Suprapubic skin (tissue), 4 donors: ENCODE data around the gene COX4I1. TPM values are rescaled to one million over a fixed set of nuclear protein-coding genes. Genes with fewer than 3 reads are reported as not detected.

Experiments
- DNase-seq, 2 donors: peaks; one replicate each; pipeline ENCODE4 v3.0.0-alpha.2; 2019; ENCODE audit warnings: low spot score in 2 of 2
- H3K27ac ChIP-seq: fragments of 200-600 bp; sonication (generic); one replicate; pipeline ENCODE4 v1.5.1; 2019
- H3K27me3 ChIP-seq: fragments of 200-600 bp; sonication (generic); one replicate; pipeline ENCODE4 v1.5.1; 2019
- H3K36me3 ChIP-seq: fragments of 200-600 bp; sonication (generic); one replicate; pipeline ENCODE4 v1.5.1; 2019
- H3K4me1 ChIP-seq: fragments of 200-600 bp; sonication (generic); one replicate; pipeline ENCODE4 v1.5.1; 2019
- H3K4me3 ChIP-seq: fragments of 200-600 bp; sonication (generic); one replicate; pipeline ENCODE4 v1.5.1; 2019; ENCODE audit warnings: mild to moderate bottlenecking
- H3K9me3 ChIP-seq: fragments of 200-600 bp; sonication (generic); one replicate; pipeline ENCODE4 v1.5.1; 2019
- EP300 ChIP-seq: sonication (generic); formaldehyde crosslinking; IDR thresholded peaks from one replicate; pipeline ENCODE4 v1.6.1; 2017; ENCODE audit warnings: antibody characterized with exemption
- POLR2A ChIP-seq, 2 donors: fragments of 450-650 bp; IDR thresholded peaks; one replicate each; pipeline ENCODE4 v1.6.1; 2017; ENCODE audit warnings: antibody characterized with exemption in 2 of 2, mild to moderate bottlenecking in 2 of 2, moderate library complexity in 2 of 2
- POLR2AphosphoS5 ChIP-seq, 3 donors: sonication (generic); formaldehyde crosslinking; IDR thresholded peaks; one replicate each; pipeline ENCODE4 v1.6.1; 2017; ENCODE audit warnings: antibody characterized with exemption in 3 of 3
- WGBS: methylation state at CpG from one replicate; pipeline ENCODE4 v1.1.5; 2018; 5-methylcytosine and 5-hydroxymethylcytosine counted together
- total RNA-seq, 4 donors: library from RNA; depleted of rRNA; stranded (reverse); fragments of >200 nt; gene quantifications; one replicate each; pipeline ENCODE4 v1.1.0, GENCODE V29; 2016
- TF ChIP-seq, protein P1 (sequence below), 2 donors: fragments of 200-600 bp in 1 of 2; fragments of 450-650 bp in 1 of 2; sonication (generic) in 1 of 2; IDR thresholded peaks; one replicate each; pipeline ENCODE4 v1.5.1; 2016 to 2019; ENCODE audit warnings: antibody characterized with exemption in 2 of 2, mild to moderate bottlenecking in 1 of 2, moderate library complexity in 1 of 2

The COX4I1 gene
- total RNA-seq, 4 donors from 2014 or later, result 369 to 505 (median 459) TPM

DNA sequence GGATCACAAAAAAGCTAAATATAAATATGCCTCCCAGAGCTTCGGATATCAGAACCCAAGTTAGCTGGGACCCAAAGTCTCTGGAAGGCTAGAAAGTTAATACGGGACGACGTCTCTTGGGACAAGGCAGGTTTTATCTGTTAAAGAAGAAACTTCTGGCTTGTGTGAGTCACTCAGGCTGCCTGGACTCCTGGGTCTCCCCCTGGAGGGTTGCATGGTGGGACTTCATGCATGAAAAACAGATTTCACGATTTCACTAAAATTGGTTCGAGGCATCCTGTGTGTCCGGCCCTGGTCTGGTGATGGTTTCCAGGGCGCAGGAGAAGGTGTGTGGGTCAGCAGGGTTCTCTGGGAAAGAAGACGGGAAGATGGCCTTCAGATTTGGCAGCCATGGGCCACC, 47.0 kb downstream of the COX4I1 start:
- H3K9me3 ChIP-seq, result no peaks in the 10 kb centered on the region
- H3K4me3 ChIP-seq, result no peak overlapping the region
- no peaks in the 10 kb centered on the region for H3K36me3 ChIP-seq
- H3K27ac ChIP-seq, result no peak overlapping the region
- peaks cover 43% of the 10 kb centered on the region for H3K27me3 ChIP-seq
- H3K4me1 ChIP-seq, result no peaks in the 10 kb centered on the region
- no peak for TF ChIP-seq POLR2A (IDR thresholded peaks at IDR 0.05)
- TF ChIP-seq, protein P1, sequence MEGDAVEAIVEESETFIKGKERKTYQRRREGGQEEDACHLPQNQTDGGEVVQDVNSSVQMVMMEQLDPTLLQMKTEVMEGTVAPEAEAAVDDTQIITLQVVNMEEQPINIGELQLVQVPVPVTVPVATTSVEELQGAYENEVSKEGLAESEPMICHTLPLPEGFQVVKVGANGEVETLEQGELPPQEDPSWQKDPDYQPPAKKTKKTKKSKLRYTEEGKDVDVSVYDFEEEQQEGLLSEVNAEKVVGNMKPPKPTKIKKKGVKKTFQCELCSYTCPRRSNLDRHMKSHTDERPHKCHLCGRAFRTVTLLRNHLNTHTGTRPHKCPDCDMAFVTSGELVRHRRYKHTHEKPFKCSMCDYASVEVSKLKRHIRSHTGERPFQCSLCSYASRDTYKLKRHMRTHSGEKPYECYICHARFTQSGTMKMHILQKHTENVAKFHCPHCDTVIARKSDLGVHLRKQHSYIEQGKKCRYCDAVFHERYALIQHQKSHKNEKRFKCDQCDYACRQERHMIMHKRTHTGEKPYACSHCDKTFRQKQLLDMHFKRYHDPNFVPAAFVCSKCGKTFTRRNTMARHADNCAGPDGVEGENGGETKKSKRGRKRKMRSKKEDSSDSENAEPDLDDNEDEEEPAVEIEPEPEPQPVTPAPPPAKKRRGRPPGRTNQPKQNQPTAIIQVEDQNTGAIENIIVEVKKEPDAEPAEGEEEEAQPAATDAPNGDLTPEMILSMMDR (IDR thresholded peaks at IDR 0.05), result no peak
- no peak for TF ChIP-seq POLR2AphosphoS5 (IDR thresholded peaks at IDR 0.05)
- TF ChIP-seq EP300, result no peak
- WGBS, result 91% methylated on average over 9 of the region's 9 CpGs
- DNase-seq, result peak in 1 of 2 donors; percentile 29

DNA sequence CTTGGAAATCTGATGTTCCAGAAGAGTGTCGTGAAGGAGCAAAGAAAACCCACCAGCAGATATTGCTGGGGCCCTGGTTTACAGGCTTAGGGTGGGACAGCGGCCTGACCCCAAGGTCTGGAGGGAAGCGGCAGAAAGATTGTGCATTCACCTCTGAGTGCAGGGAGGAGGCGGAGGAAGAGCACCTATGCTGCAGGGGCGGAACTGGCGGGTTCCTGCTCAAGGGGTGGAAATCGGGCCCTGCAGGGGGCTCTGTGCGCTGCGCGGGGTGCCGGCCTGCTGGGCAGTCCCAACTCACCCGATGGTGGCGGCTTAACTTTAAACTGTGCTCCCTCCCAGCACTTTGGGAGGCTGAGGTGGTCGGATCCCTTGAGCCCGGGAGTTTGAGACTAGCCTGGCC, 47.5 kb downstream of the COX4I1 start:
- Histone ChIP-seq H3K36me3 (no peaks in the 10 kb centered on the region), H3K27ac (no peak overlapping the region), H3K4me3 (no peak overlapping the region), H3K9me3 (no peaks in the 10 kb centered on the region), H3K27me3 (peaks cover 48% of the 10 kb centered on the region), H3K4me1 (no peaks in the 10 kb centered on the region)
- WGBS, result 89% methylated on average over 15 of the region's 15 CpGs
- TF ChIP-seq POLR2A (IDR thresholded peaks at IDR 0.05) (no peak), POLR2AphosphoS5 (IDR thresholded peaks at IDR 0.05) (no peak), EP300 (no peak)
- TF ChIP-seq, protein P1 (IDR thresholded peaks at IDR 0.05), result no peak
- peak in 1 of 2 donors; percentile 41 for DNase-seq

DNA sequence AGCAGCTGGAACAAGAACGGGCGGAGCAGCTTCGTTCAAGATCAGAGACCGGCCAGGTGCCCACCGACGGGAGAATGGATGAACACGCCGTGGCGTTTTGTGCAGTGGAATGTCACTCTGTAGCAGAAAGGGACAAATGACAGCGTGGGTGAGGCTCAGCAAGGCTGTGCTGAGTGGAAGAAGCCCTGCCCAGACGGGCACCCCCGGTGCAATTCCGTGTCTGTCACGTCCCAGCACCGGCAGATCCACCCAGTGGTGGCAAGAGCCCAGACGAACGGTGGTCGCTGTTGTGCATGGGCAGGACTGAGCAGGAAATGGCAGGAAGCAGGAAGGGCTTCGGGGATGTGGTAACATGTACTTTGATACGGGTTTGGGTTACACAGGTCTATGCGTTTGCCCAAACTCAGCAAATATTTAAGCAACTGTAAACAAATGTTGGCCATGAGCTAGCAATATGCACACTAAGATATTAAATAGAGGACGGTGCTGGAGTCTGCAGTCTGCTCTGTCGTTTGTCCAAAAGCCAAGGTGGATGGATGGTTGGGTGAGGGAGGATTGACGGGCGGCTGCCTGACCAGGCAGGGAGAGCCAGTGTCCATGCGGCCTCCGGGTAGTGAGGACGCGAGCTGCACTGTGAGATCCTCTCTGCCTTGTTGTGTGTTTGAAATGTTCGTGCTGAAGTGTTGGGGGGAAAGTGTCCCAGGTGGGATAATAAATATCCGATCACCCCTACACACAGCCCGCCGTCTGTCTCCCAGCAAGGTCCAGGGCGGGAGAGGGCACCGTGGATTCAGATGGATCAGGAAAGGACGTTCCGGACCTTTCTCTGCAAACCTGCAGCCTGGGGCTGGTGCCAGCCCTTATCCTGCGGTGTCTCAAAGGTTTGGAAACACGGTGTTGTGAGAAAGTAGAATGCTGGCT, 48.4 kb downstream of the COX4I1 start:
- H3K27me3 ChIP-seq, result peaks cover 48% of the 10 kb centered on the region
- H3K27ac ChIP-seq, result no peak overlapping the region
- TF ChIP-seq POLR2AphosphoS5 (IDR thresholded peaks at IDR 0.05) (no peak), EP300 (no peak), POLR2A (IDR thresholded peaks at IDR 0.05) (no peak)
- TF ChIP-seq, protein P1 (IDR thresholded peaks at IDR 0.05), result no peak
- no peaks in the 10 kb centered on the region for H3K4me1 ChIP-seq
- WGBS, result 59% methylated on average over 39 of the region's 39 CpGs
- H3K9me3 ChIP-seq, result no peaks in the 10 kb centered on the region
- peak in 1 of 2 donors; percentile 68 for DNase-seq
- no peak overlapping the region for H3K4me3 ChIP-seq
- H3K36me3 ChIP-seq, result no peaks in the 10 kb centered on the region

DNA sequence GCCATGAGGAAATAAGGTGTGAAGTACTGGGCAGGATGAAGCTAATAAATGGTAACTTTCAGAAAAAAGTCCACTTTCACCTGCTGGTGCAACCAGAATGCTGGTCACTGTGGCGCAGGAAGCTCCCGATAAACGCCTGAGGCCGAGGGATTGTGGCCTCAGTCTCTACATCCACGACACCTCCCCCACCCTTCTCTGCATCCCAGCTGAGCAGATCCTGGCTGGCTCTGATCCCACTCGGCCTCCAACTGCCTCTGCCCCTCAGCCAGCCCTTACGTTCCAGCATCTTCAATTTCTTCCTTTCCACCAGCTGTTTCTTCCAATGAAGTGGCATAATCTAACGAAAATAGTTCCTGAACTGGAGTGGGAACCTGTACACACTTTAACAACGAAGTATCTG, 49.5 kb downstream of the COX4I1 start:
- Histone ChIP-seq H3K36me3 (no peaks in the 10 kb centered on the region), H3K27ac (no peak overlapping the region), H3K4me3 (no peak overlapping the region), H3K9me3 (no peaks in the 10 kb centered on the region), H3K4me1 (no peaks in the 10 kb centered on the region), H3K27me3 (peaks cover 48% of the 10 kb centered on the region)
- TF ChIP-seq EP300 (no peak), POLR2A (IDR thresholded peaks at IDR 0.05) (no peak), POLR2AphosphoS5 (IDR thresholded peaks at IDR 0.05) (no peak)
- TF ChIP-seq, protein P1 (IDR thresholded peaks at IDR 0.05), result no peak
- WGBS, result 39% methylated on average over 9 of the region's 9 CpGs
- peak in 1 of 2 donors; percentile 23 for DNase-seq

DNA sequence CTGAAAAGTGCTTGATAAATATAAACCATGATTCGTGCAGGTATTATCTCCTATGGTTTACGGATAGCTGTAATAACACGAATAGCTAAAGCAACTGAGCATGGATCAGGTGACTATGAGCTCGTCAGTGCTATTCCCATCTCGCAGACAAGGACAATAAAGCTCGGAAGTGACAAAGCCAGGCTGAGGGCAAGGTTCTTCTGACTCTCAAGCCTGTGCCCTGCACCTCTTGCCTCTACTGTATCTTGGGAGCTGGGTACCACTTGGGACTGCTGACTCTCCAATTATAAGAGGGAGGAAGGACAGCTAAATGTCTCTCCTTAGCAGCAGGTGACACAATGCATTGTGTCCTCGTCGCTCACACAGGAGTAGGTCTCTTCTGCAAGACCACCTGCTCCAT, 49.9 kb downstream of the COX4I1 start:
- Histone ChIP-seq H3K4me3 (no peak overlapping the region), H3K27me3 (peaks cover 49% of the 10 kb centered on the region), H3K9me3 (no peaks in the 10 kb centered on the region), H3K4me1 (no peaks in the 10 kb centered on the region), H3K36me3 (no peaks in the 10 kb centered on the region), H3K27ac (no peak overlapping the region)
- 81% methylated on average over 8 of the region's 8 CpGs for WGBS
- no peak for DNase-seq
- no peak for TF ChIP-seq POLR2AphosphoS5 (IDR thresholded peaks at IDR 0.05)
- no peak for TF ChIP-seq EP300
- TF ChIP-seq POLR2A (IDR thresholded peaks at IDR 0.05), result no peak
- TF ChIP-seq, protein P1 (IDR thresholded peaks at IDR 0.05), result no peak
